A673 (cell line): ENCODE data around the gene HDGFL2. TPM values are rescaled to one million over a fixed set of nuclear protein-coding genes. Genes with fewer than 3 reads are reported as not detected.
A peak's percentile ranks its signal among the peaks of the same experiment; 100 is the strongest.

Experiments
- BruUV-seq: library from RNA; stranded (reverse); fragments of 400-500 nt; replicated peaks from 2 replicates; lab custom pipeline; 2021; lab: Mats Ljungman, UMichigan
- CTCF ChIA-PET: fragments of 300-600 bp; sonication (Branson Sonifier 250); formaldehyde crosslinking; loops from one replicate; lab custom pipeline; 2022; ENCODE audit warnings: antibody characterized with exemption; lab: Charles Lee
- POLR2A ChIA-PET: fragments of 300-600 bp; sonication (Branson Sonifier 250); formaldehyde crosslinking; loops from one replicate; lab custom pipeline; 2022; ENCODE audit warnings: antibody characterized with exemption; ENCODE audit not compliant: low non-redundant PET; lab: Charles Lee
- DNase-seq: peaks from one replicate; pipeline ENCODE4 v3.0.0-alpha.2; 2015; ENCODE audit warnings: low spot score
- H3K27ac ChIP-seq: fragments of 200-600 bp; sonication (generic); 2 replicates; pipeline ENCODE4 v1.5.1; 2016; ENCODE audit warnings: mixed run types, low read depth, mild to moderate bottlenecking, mixed read lengths, antibody characterized with exemption, low read length; ENCODE audit not compliant: poor library complexity, severe bottlenecking
- H3K27me3 ChIP-seq: fragments of 200-600 bp; sonication (generic); replicated peaks from 2 replicates; pipeline ENCODE4 v1.6.1; 2017; ENCODE audit warnings: mixed run types, low read depth, mild to moderate bottlenecking, mixed read lengths, antibody characterized with exemption, low read length; ENCODE audit not compliant: insufficient read depth, poor library complexity
- H3K36me3 ChIP-seq: fragments of 200-600 bp; sonication (generic); 2 replicates; pipeline ENCODE4 v1.6.1; 2016; ENCODE audit warnings: mixed run types, mild to moderate bottlenecking, mixed read lengths, antibody characterized with exemption, low read length; ENCODE audit not compliant: insufficient read depth, poor library complexity, severe bottlenecking
- H3K4me1 ChIP-seq: fragments of 200-600 bp; sonication (generic); 2 replicates; pipeline ENCODE4 v1.6.1; 2017; ENCODE audit warnings: mixed run types, mild to moderate bottlenecking, mixed read lengths, antibody characterized with exemption, low read length; ENCODE audit not compliant: insufficient read depth, poor library complexity, severe bottlenecking
- H3K4me3 ChIP-seq: fragments of 200-600 bp; sonication (generic); 2 replicates; pipeline ENCODE4 v1.5.1; 2016; ENCODE audit warnings: low read depth, mixed run types, mild to moderate bottlenecking, mixed read lengths, low read length; ENCODE audit not compliant: poor library complexity, severe bottlenecking
- H3K9me3 ChIP-seq: fragments of 200-600 bp; sonication (generic); 2 replicates; pipeline ENCODE4 v1.6.1; 2016; ENCODE audit warnings: mixed run types, low read depth, mild to moderate bottlenecking, mixed read lengths, antibody characterized with exemption, low read length; ENCODE audit not compliant: poor library complexity, severe bottlenecking
- EZH2 ChIP-seq: fragments of 200-600 bp; sonication (generic); IDR thresholded peaks from 2 replicates; pipeline ENCODE4 v1.6.1; 2017; ENCODE audit warnings: borderline replicate concordance, low read depth, mild to moderate bottlenecking, mixed read lengths, antibody characterized with exemption, low read length; ENCODE audit not compliant: poor library complexity, severe bottlenecking
- intact Hi-C: fragments of 100-400 bp; cut with micrococcal nuclease; formaldehyde crosslinking; loops from one replicate; pipeline ENCODE4 v1.10.0; 2022; ENCODE audit not compliant: unreplicated experiment
- total RNA-seq: library from RNA; stranded (reverse); gene quantifications from 2 replicates; pipeline ENCODE4 v1.2.3, GENCODE V29; 2021
- TF ChIP-seq, protein P1 (sequence below): fragments of 300-800, 200-600 bp; sonication (generic); conservative IDR thresholded peaks from 2 replicates; pipeline ENCODE4 v1.5.1; 2017; ENCODE audit warnings: low read depth, mild to moderate bottlenecking, antibody characterized with exemption, low read length, moderate library complexity, mixed read lengths

The HDGFL2 gene
- total RNA-seq, 1 experiment from 2014 or later: 89.6 TPM

DNA sequence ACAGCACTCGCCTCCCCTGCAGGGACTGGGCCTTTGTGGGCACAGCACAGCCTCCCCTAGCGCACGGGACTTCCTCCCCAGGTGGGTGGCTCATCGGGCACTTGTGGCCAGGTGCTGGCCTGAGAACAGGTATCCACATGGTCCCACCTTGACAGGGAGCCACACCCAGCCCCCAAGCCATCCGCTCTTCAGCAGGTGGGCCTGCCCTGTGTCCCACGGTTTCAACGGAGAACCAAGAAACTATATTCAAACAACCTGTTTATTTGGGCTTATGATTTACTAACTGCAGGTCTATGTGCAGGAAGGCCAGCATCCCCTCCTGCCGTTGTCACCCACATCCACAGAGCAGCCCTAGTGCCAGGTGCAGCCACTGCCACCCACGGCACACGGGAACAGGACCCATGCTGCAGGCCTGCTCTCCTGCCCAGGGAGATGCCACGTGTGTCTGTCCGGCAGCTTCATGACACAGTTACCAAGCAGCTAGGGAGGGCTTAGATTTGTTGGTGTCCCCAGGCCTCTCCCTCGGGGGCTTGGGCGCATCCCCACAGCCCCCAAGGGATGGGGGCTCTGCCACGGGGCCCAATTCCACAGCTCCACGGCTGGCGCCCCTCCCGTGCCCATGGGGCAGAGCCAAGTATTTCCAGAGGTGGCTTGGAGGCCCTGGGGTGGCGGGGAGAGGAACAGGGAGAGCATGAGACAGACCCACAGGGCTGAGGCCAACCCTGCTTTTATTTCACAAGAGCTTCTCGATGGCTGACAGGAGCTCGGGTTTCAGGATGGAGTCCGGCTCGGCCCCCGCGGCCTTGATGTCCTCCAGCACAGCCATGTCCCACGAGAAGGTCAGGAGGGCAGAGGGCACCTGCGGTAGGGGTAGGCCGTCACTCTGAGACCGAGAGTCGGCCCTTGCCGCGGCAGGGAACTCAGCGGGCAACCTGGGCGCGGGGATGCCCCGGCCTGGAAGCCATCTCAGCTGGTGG lies 27.0 kb upstream of the HDGFL2 start:
- POLR2A ChIA-PET: no interaction called here

DNA sequence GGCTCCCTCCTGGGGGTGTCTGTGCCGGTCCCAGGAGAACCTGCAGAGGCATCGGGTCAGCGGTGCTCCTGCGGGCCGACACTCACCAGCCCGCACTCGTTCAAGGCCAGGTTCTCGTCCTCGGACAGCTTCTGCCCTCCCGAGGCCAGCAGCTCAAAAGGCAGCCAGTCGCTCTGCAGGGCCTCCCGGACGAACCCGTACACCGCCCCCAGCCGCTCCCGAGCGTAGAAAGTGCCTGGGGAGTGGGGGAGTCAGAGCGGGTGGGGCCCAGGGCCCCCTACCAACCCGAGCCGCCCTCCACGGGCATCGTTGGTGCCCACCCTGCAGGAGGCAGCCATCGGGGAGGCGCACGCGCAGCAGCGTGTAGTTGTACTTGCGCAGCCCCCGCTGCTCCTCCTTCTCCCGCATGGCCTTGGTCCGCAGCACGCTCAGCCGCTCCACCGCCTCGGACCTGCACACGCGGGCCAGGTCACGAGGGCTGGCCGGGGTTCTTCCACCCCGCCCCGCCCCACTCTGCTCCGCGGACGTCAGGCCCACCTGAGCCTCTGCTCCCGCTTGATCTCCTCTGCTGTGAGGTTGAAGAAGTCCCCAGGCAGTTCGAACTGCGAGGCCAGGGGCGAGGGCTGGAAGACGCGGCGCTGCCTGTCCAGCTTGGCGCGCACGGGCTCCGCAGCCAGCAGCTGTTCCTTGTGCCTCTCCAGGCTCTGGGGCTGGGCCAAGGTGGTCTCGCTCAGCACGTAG lies 26.0 kb upstream of the HDGFL2 start:
- ChIA-PET CTCF (no interaction called here), POLR2A (no interaction called here)
- Histone ChIP-seq H3K4me1 (no peaks in the 10 kb centered on the region), H3K4me3 (no peak overlapping the region), H3K27me3 (no peaks in the 10 kb centered on the region), H3K27ac (no peak overlapping the region), H3K36me3 (peaks cover 63% of the 10 kb centered on the region), H3K9me3 (no peaks in the 10 kb centered on the region)
- intact Hi-C loops: no loop called here
- TF ChIP-seq EZH2: no peak
- TF ChIP-seq, protein P1, sequence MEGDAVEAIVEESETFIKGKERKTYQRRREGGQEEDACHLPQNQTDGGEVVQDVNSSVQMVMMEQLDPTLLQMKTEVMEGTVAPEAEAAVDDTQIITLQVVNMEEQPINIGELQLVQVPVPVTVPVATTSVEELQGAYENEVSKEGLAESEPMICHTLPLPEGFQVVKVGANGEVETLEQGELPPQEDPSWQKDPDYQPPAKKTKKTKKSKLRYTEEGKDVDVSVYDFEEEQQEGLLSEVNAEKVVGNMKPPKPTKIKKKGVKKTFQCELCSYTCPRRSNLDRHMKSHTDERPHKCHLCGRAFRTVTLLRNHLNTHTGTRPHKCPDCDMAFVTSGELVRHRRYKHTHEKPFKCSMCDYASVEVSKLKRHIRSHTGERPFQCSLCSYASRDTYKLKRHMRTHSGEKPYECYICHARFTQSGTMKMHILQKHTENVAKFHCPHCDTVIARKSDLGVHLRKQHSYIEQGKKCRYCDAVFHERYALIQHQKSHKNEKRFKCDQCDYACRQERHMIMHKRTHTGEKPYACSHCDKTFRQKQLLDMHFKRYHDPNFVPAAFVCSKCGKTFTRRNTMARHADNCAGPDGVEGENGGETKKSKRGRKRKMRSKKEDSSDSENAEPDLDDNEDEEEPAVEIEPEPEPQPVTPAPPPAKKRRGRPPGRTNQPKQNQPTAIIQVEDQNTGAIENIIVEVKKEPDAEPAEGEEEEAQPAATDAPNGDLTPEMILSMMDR: no peak
- BruUV-seq: no TSS peak
- no peak for DNase-seq

More for the DNA sequence above, 27.0 kb upstream of the HDGFL2 start:
- Histone ChIP-seq H3K36me3 (peaks cover 73% of the 10 kb centered on the region), H3K9me3 (no peaks in the 10 kb centered on the region), H3K4me1 (no peaks in the 10 kb centered on the region), H3K4me3 (no peak overlapping the region), H3K27me3 (no peaks in the 10 kb centered on the region), H3K27ac (no peak overlapping the region)
- TF ChIP-seq, protein P1: no peak
- TSS peak; percentile 78 for BruUV-seq
- DNase-seq: no peak
- intact Hi-C loops: no loop called here
- CTCF ChIA-PET: no interaction called here

DNA sequence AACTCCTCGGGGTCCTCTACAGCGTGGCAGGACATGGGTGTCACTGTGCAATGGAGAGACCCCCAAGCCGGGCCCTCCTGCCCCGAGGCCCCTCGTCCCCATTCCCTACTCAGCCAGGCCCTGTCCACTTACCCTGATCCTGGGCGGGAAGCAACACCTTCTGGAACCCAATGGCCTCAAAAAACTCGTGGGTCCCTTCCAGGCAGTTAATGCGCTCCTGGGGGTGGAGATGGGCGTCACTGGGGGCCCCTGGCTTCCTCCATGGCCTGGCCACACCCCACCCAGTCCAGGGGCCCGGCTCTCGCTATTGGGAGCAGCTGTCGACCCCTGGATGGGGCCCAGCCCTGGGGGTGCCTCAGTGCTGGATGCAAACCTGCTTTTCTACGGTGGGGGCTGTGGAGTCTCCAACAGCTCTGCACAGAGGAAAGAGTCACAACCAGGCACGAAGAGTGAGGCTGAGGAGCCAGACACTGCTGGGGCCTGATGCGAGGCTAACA lies 25.3 kb upstream of the HDGFL2 start:
- no peak overlapping the region for H3K27ac ChIP-seq
- TF ChIP-seq, protein P1: no peak
- no peak for TF ChIP-seq EZH2
- DNase-seq: no peak
- ChIA-PET POLR2A (no interaction called here), CTCF (no interaction called here)
- H3K27me3 ChIP-seq: no peaks in the 10 kb centered on the region
- no peaks in the 10 kb centered on the region for H3K4me1 ChIP-seq
- peaks cover 63% of the 10 kb centered on the region for H3K36me3 ChIP-seq
- no peaks in the 10 kb centered on the region for H3K9me3 ChIP-seq
- intact Hi-C loops: no loop called here
- H3K4me3 ChIP-seq: no peak overlapping the region
- no TSS peak for BruUV-seq
